GM21619 (cell line): ENCODE results near the gene SF3B6.
"Not testable (repeated sequence)": the region's sequence is repeated elsewhere in the genome, so short reads cannot be mapped to it uniquely, and the experiment has no call there.

ENCODE experiments used
- ATAC-seq: cut with Tn5 transposase; IDR thresholded peaks from one replicate; pipeline ENCODE4 v1.9.1; 2021; ENCODE audit not compliant: unreplicated experiment

SF3B6 gene, protein sequence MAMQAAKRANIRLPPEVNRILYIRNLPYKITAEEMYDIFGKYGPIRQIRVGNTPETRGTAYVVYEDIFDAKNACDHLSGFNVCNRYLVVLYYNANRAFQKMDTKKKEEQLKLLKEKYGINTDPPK

DNA sequence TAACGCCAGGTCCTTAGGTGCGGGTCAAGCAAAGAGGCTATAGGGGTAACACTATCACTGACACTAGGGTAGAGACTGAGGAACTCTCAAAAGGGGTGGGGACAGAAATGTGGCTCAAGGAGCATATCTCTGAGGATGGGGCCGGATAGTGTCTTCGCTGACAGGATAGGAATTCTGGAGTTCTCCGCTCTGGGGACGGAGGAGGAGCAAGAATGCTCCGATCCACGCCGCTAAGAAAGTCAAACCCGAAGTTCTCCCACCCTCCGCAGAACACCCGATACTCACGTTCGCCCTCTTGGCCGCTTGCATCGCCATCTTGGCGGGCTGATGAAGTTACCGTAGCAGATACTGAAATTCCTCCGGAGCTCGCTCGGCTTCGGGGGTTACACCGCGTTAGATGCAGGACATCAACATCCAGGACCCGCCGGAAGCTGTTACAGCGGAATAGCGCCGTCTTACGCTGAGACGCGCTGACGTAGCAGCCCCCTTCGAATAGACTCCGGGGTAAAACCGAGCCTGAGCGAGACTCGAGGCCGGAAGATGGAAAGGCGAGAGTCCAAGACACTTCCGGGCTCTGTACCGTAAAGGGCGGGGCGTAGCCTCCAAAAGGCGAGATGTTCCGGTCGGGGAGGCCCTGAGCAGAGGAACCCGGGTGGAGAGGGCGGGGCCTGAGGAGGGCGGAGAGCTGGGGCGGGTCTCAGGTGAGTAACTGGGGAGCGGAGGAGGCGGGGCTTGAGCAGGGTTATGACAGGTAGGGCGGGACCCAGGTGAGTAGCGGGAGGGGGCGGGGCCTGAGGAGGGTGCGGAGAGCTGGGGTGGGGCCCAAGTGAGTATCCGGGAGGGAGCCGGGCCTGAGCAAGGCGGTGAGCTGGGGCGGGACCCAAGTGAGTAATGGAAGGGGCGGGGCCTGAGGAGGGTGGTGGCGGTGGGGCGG lies at the start of gene SF3B6:
TSS of gene SF3B6 (minus strand) at position 412 of the 934 bp plus-strand sequence. CDS start at position 315, 97 bp downstream.
- ATAC-seq = peak; percentile 95

DNA sequence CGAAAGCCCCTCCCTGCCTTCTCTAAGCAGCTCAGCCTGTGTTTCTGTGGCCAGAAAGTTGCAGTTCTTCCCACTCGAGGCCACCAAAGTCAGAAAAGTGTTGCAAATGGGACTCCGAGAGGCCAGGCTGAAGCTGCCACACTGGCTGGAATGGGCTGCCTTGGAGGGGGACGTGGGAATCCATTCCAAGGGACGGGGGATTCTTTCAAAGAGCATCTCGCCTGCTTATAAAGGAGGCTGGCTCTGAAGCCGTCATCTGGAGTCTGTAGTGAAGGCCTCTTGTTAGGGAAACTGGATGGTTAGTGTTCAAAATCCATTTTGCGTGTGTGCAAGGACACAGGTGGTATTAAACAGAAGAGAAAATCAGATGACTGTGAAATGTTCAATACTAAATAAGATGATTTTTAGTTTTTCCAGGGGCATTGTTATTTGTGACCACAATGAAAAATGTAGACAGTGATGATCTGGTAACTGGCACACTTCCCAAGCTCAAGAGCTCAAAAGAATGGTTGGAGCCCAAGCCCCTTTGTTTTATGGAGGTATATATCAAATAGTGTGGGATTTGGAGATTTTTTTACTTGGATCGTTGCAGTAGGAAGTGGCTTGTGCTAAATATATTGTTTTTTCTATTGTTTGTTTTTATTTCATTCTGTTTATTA lies 47.9 kb upstream of the SF3B6 start:
- ATAC-seq = peak; percentile 6

DNA sequence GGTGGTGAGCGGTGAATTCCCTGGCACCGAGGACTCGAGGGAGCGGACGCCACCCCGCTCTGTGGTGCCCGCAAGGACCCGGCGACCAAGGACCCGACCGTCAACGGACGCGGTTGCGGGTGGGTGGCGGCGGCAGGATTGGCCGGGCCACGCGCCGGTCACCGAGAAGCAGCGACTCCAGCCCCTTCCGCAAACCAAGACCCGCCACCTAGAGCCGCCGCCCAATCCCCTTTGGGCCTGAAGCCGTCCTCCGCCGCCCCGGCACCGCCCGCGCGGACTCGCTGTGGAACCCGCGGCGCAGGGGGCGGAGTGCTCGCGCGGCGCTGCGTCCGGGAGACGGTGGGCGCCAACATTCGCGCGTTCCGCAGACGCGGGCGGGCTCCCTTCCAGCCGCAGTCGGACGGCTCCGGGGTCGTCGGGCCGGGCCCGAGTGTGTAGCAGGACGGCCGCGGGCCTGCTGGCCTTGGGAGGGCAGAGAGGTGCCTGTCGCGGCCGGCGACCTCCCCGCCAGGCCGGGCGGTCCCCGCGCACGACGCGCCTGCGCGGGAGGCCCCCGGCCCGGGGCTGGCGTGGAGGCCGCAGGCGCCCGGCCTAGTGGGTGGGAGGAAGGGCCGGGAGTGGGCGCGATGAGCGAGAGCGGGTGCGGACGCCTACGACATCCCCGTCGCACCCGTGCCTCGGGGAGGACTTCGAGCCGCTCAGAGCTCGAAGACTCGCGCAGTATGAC lies 47.2 kb upstream of the SF3B6 start, which contains the start of the genes FAM228B and PFN4:
TSS of gene FAM228B (plus strand) at position 275 of the 727 bp plus-strand sequence. CDS start 893 bp downstream, outside the sequence.
TSS of gene PFN4 (minus strand) at position 140 of the 727 bp plus-strand sequence. CDS start 799 bp downstream, outside the sequence.
- peak; percentile 91 for ATAC-seq

DNA sequence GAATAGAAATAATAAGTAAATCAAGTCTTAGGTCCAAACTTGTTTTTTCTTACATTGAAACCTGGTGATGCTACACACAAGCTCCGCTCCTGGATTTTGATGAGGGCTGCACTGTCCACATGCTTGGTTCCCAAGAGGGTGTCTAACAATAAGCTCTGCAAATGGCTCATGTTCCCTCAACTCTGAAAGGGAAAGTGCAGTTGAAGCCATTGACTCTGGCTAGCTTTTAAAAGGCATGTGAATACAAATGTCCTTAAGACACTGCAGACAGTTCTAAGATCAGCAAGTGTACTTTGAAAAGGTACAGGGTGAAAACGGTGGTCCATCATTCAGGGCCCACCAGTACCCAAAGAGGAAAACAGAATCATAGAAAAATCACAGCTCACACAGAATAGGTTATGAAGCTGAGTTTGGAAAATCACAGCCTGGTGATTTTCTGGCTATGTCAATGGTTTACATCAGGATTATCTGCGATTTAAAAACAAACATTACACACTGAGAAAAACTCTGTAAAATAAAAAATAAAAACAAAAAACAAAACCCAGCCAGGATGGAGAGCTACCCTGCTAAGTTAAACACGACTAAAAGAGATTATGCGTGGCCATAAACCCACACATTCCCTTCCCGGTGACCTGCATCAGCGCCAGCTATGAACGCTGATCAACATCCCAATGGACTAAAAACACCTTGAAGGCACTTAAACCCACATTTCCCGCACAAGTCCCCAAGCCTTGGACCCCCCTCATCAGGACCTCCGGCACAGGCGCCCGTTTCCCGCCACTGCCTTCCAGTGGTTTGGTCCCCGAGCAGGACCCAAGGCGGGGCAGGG lies 46.5 kb upstream of the SF3B6 start:
- ATAC-seq = no peak

DNA sequence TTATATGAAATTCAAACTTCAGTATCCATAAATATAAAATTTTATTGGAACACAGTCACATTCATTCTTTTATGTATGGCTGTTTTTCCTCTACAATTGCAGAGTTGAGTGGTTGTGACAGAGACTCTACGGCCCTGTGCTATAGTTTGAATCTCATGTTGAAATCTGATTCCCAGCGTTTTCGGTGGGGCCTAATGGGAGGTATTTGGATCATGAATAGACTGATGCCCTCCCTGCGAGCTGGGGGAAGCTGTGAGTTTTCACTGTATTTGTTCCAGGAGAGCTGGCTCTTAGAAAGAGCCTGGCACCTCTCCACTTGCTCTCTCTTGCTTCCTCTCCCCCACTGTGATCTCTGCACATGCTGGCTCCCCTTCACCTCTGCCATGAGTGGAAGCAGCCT lies 45.3 kb upstream of the SF3B6 start:
- no peak for ATAC-seq

DNA sequence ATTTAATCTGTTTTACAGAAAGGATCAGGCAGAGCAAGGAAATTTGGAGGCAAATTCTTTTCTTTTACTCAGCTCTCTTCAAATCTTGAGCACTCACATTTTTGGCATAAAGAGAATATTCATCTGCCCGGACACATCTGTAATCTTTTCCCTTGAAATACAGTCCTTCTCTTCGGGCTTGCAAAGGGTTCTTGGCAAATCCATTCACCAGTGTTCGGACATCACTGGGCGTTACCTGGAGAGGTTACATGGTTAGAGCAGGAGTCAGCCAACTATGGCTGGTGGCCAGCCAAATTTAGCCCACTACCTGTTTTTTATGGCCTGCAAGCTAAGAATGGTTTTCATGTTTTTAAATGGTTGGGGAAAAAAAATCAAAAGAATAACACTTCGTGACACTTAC lies 44.9 kb upstream of the SF3B6 start:
- ATAC-seq = no peak

DNA sequence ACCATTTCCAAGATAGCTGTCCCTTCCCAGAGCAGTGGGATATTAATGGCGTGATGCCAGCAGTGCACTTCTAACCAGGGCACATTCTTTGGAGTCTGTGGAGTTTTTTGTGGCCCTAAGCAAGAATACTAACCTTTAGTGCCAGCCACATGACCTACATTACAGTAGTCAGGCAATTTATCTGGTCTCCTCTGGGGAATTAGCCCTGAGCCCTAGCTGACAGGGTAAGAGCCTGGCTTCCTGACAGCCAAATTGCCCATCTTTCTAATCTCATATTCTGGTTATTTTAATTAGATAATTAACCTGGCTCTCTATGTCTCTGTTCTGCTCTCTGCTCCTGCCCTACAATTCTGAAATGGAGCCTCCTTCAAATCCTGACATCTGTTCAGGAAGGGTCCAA lies 41.8 kb upstream of the SF3B6 start:
- no peak for ATAC-seq

DNA sequence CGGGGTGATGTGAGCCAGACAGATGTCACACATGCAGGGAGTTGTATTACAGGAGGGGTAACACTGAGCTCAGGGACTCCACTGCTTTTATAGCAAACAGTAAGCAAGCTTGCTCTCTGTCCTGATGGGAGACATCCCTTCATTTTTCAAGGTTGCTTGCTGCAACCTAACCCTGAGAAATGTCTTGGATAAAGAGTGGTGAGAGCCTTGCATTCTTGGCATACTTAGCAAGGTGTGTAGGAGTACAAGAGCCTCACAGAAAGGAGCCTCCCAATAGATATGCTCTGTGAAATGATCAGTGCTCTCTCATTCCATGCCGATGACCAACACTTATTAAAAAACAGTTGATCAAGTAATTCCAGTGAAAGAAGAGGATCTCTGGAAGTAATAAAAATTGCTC lies 38.9 kb upstream of the SF3B6 start:
- ATAC-seq = no peak

DNA sequence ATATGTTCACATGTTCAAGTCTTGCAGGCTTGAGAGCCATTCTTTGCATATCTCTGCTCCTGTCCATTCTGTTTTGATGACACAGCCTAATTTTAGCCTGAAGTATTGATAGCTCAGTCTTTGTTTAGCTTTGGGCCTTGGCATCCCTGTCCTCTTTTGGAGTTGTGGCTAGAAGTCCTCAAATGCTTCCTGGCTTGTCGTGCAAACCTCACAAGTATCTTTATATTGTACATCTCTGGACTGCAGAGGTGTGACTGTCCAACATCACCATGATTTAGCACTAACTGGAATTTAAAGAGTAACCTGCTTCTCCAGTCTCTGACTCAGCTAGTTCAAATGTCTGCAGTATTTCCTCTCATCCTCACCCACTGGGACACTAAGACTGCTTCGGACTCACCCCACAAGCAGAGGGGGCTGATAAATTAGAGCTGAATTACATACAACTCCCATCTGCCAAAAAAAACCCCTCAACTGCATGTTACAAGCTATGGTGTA lies 35.3 kb upstream of the SF3B6 start:
- no peak for ATAC-seq

DNA sequence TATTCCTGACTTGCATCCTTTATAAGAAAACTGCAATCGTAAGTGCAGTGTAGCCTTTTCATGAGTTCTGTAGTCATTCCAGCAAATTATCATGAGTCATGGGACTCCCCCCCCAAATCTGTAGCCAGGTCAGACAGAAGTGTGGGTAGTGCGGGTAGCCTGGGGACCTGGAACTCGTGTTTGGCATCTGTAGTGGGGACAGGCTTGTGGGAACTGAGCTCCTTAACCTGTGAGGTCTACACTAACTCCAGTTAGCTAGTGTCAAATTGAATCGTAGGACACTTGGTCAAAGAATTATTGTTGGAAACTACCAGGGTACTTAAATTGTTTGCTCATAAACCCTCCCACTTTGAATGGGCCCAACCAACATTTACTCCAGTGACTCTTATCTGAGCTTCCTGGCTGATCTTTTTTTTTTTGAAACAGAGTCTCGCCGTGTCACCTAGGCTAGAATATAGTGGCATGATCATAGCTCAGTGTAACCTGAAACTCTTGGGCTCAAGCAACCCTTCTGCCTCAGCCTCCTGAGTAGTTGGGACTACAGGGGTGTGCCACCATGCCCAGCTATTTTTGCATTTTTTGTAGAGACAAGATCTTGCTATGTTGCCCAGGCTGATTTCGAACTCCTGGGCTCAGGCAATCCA lies 34.7 kb upstream of the SF3B6 start:
- ATAC-seq = no peak

DNA sequence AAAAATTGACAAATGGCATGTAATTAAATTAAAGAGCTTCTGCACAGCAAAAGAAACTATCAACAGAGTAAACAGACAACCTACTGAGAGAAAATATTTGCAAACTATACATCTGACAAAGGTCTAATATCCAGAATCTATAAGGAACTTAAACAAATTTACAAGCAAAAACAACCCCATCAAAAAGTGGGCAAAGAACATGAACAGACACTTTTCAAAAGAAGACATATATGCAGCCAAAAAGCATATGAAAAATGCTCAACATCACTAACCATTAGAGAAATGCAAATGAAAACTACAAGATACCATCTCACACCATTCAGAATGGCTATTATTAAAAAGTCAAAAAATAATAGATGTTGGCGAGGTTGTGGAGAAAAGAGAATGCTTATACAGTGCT lies 33.3 kb upstream of the SF3B6 start:
- not testable (repeated sequence) for ATAC-seq

DNA sequence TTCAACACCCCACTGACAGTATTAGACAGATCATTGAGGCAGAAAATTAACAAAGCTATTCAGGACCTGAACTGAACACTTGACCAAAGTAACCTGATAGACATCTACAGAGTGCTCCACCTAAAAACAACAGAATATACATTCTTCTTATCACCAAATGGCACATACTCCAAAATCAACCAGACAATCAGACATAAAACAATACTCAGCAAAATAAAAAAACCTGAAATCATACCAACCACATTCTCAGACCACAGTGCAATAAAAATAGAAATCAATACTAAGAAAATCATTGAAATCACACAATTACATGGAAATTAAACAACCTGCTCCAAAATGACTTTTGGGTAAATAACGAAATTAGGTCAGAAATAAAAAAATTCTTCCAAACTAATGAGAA lies 31.2 kb upstream of the SF3B6 start:
- no peak for ATAC-seq

DNA sequence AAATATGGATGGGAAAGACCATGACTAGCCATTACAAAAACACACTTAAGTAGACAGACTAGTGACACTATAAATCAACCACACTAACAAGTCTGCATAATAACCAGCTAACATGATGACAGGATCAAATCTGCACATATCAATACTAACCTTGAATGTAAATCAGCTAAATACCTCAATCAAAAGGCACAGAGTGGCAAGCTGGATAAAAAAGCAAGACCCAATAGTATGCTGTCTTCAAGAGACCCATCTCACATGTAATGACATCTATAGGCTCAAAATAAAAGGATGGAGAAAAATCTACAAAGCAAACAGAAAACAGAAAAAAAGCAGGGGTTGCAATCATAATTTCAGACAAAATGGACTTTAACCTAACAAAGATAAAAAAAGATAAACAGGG lies 30.7 kb upstream of the SF3B6 start:
- ATAC-seq = no peak

DNA sequence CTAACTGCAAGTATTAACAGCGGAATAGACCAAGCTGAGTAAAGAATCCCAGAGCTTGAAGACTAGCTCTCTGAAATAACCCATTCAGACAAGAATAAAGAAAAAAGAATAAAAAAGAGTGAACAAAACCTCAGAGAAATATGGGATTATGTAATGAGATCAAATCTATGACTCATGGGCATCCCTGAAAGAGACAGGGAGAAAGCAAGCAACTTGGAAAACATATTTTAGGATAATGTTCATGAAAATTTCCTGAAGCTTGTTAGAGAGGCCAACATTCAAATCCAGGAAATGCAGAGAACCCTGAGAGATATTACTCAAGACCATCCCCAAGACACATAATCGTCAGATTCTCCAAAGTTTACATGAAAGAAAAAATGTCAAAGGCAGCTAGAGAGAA lies 29.7 kb upstream of the SF3B6 start:
- no peak for ATAC-seq

DNA sequence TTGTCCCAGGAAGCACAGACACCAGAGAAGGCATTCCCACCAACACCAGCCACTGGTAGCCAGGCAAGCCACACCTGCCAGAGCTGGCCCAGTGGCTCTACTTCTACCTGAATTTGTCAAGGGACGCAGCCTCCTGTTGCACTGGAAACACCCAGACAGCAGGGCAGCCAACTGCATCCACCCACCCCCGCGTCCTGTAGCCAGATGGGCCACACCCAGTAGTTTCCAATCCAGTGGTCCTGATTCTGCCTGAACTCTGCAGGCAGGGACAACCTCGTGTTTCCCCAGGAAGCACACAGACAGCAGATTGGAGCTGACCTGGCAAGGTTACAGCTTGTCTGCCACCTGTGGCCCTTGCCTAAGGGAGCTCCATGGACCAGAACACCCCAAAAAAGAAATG lies 28.8 kb upstream of the SF3B6 start:
- no peak for ATAC-seq

DNA sequence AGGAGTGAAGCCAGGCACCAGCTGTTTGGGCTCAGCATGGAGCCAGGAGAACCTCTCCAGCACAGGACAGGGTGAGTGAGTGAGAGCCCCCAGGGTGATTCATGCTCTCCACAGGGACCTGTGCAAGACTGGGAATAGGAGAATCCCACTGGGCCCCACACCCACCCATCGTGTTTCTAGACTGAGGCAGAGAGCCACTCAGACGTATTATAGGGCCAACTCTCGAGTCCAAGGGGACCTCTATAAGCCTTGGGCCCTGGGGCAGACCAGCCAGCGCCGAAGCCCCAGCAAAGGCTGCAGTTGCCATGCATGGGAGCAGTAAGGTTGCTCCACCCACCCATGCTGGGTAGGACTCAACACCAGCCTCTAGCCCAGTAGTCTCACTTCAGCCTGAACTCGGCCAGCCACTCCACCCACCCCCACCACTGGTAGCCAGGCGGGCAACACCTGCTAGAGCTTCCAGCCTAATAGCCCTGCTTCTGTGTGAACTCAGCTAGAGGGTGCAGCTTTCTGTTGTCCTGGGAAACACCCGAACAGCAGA lies 28.1 kb upstream of the SF3B6 start:
- ATAC-seq = no peak

DNA sequence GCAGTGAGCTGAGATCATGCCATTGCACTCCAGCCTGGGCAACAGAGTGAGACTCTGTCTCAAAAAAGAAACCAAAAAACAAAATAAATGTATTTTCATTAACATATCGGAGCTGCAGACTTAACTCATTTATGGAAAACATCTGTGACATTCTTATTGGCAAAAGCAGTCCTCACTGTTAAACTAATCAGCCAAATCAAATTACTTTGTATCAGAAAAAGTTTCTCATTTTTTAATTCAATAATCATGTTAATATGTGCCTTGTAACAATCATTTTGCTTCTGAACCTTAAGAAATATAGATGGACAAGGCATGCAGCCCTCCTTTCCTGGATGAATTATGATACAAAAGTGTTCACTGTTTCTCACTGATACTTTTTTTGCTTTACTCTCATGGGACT lies 26.6 kb upstream of the SF3B6 start:
- ATAC-seq = no peak

DNA sequence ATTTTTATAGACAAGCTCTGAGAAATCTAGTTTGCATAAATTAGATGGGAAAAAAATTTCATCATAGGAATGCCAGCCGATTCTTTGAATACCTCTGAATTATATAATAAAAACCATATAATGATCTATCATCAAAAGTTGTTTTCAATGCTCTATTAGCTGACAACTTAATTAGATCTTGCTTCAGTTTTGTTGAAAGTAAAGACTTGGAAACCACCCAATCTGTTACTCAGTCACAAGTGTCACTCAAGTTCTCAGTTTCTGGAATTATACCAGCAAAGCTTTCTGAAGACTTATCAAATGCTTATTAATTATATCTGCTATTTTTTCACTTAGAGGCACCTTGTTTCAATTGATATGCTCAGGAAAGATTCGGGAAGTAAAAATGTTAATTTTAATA lies 25.9 kb upstream of the SF3B6 start:
- no peak for ATAC-seq

DNA sequence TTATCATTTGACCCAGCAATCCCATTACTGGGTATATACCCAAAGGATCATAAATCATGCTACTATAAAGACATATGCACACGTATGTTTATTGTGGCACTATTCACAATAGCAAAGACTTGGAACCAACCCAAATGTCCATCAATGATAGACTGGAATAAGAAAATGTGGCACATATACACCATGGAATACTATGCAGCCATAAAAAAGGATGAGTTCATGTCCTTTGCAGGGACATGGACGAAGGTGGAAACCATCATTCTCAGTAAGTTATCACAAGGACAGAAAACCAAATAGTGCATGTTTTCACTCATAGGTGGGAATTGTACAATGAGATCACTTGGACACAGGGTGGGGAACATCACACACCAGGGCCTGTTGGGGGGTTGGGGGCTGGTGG lies 24.6 kb upstream of the SF3B6 start:
- not testable (repeated sequence) for ATAC-seq
